Body of pancreas (tissue), 4 donors: ENCODE results near the gene PXMP4. TPM values are rescaled to one million over a fixed set of nuclear protein-coding genes. Genes with fewer than 3 reads are reported as not detected.
A peak's percentile ranks its signal among the peaks of the same experiment; 100 is the strongest.

Experiments
- ATAC-seq: fragments of 150-250 bp; one replicate; pipeline ENCODE4 v1.9.1; 2016
- DNase-seq, 4 donors: peaks; one replicate each; pipeline ENCODE4 v3.0.0-alpha.2; 2019
- H3K27ac ChIP-seq, 4 donors: fragments of 200-600 bp; sonication (generic); 1 replicate in 3 of 4; 2 replicates in 1 of 4; pipeline versions ENCODE4 v1.5.1 to v1.6.1; 2016 to 2019; ENCODE audit warnings: mild to moderate bottlenecking in 1 of 4, mixed read lengths in 1 of 4, moderate library complexity in 1 of 4
- H3K27me3 ChIP-seq, 2 donors: fragments of 200-600 bp; sonication (generic); one replicate each; pipeline ENCODE4 v1.6.0; 2016; ENCODE audit warnings: mild to moderate bottlenecking in 1 of 2
- H3K36me3 ChIP-seq, 2 donors: fragments of 200-600 bp; sonication (generic); replicated peaks in 1 of 2; 2 replicates each; pipeline ENCODE4 v1.5.1; 2016; ENCODE audit warnings: low read depth in 2 of 2; ENCODE audit not compliant: insufficient read depth in 1 of 2
- H3K4me1 ChIP-seq: fragments of 200-600 bp; sonication (generic); one replicate; pipeline ENCODE4 v1.6.0; 2016
- H3K4me3 ChIP-seq, 2 donors: fragments of 200-600 bp; sonication (generic); 1 replicate in 1 of 2; 2 replicates in 1 of 2; pipeline ENCODE4 v1.5.1; 2016 to 2019
- H3K9me3 ChIP-seq, 3 donors: fragments of 200-600 bp; sonication (generic); 1 replicate in 2 of 3; 2 replicates in 1 of 3; pipeline ENCODE4 v1.5.1; 2016
- POLR2A ChIP-seq, 3 donors: fragments of 450-650 bp; IDR thresholded peaks; one replicate each; pipeline ENCODE4 v1.6.1; 2016; ENCODE audit warnings: antibody characterized with exemption in 3 of 3, mild to moderate bottlenecking in 2 of 3
- WGBS, 2 donors: methylation state at CpG; one replicate each; pipeline ENCODE4 v1.1.5; 2017; 5-methylcytosine and 5-hydroxymethylcytosine counted together
- intact Hi-C: fragments of 100-400 bp; cut with DNase I; formaldehyde crosslinking; loops from one replicate; pipeline ENCODE4 v1.15.1; 2023
- total RNA-seq, 2 donors: library from RNA; depleted of rRNA; stranded (reverse); fragments of >200 nt; gene quantifications; one replicate each; pipeline ENCODE4 v1.1.0, GENCODE V29; 2016
- TF ChIP-seq, protein P1 (sequence below), 7 experiments: fragments of 450-650 bp in 4 of 7; fragments of 200-600 bp in 3 of 7; sonication (generic) in 3 of 7; IDR thresholded peaks; one replicate each; pipeline ENCODE4 v1.5.1; 2016 to 2019; ENCODE audit warnings: antibody characterized with exemption in 7 of 7

PXMP4 gene
- total RNA-seq, 2 donors from 2014 or later, result 3.3 to 5.2 TPM

GRCh38 chr20:33688938-33689424, 31.1 kb downstream of the PXMP4 start:
- intact Hi-C loops, result no loop called here
- Histone ChIP-seq H3K4me3 (no peak overlapping the region), H3K36me3 (no peaks in the 10 kb centered on the region), H3K4me1 (peaks cover 27% of the 10 kb centered on the region), H3K9me3 (no peaks in the 10 kb centered on the region), H3K27ac (peak overlapping the region in 3 of 4 donors; percentile 30 to 51 (median 35)), H3K27me3 (no peaks in the 10 kb centered on the region)
- DNase-seq (peak in 1 of 4 donors; percentile 39), ATAC-seq (no peak)
- TF ChIP-seq, protein P1, sequence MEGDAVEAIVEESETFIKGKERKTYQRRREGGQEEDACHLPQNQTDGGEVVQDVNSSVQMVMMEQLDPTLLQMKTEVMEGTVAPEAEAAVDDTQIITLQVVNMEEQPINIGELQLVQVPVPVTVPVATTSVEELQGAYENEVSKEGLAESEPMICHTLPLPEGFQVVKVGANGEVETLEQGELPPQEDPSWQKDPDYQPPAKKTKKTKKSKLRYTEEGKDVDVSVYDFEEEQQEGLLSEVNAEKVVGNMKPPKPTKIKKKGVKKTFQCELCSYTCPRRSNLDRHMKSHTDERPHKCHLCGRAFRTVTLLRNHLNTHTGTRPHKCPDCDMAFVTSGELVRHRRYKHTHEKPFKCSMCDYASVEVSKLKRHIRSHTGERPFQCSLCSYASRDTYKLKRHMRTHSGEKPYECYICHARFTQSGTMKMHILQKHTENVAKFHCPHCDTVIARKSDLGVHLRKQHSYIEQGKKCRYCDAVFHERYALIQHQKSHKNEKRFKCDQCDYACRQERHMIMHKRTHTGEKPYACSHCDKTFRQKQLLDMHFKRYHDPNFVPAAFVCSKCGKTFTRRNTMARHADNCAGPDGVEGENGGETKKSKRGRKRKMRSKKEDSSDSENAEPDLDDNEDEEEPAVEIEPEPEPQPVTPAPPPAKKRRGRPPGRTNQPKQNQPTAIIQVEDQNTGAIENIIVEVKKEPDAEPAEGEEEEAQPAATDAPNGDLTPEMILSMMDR (IDR thresholded peaks at IDR 0.05), result no peak
- no peak for TF ChIP-seq POLR2A (IDR thresholded peaks at IDR 0.05)
- WGBS, 2 donors, result 31 to 55% methylated on average over 3 of the region's 3 CpGs

GRCh38 chr20:33687993-33688937, 31.8 kb downstream of the PXMP4 start:
- peak overlapping the region in 3 of 4 donors; percentile 30 to 51 (median 35) for H3K27ac ChIP-seq
- 77% methylated on average over 3 of the region's 3 CpGs for WGBS, 2 donors

GRCh38 chr20:33687370-33687915, 32.7 kb downstream of the PXMP4 start:
- Histone ChIP-seq H3K4me1 (peaks cover 27% of the 10 kb centered on the region), H3K9me3 (no peaks in the 10 kb centered on the region), H3K4me3 (no peak overlapping the region), H3K36me3 (no peaks in the 10 kb centered on the region), H3K27me3 (no peaks in the 10 kb centered on the region), H3K27ac (no peak overlapping the region)
- intact Hi-C loops, result no loop called here
- TF ChIP-seq POLR2A (IDR thresholded peaks at IDR 0.05), result no peak
- TF ChIP-seq, protein P1 (IDR thresholded peaks at IDR 0.05), result no peak
- ATAC-seq, result no peak
- WGBS, 2 donors, result 71 to 78% methylated on average over 8 of the region's 8 CpGs
- no peak for DNase-seq

More at GRCh38 chr20:33687993-33688937, 31.8 kb downstream of the PXMP4 start:
- no peak for TF ChIP-seq POLR2A (IDR thresholded peaks at IDR 0.05)
- TF ChIP-seq, protein P1 (IDR thresholded peaks at IDR 0.05), result no peak
- H3K36me3 ChIP-seq, result no peaks in the 10 kb centered on the region
- H3K4me3 ChIP-seq, result no peak overlapping the region
- ATAC-seq (no peak), DNase-seq (no peak)
- intact Hi-C loops, result no loop called here
- no peaks in the 10 kb centered on the region for H3K27me3 ChIP-seq
- H3K4me1 ChIP-seq, result peaks cover 27% of the 10 kb centered on the region
- H3K9me3 ChIP-seq, result no peaks in the 10 kb centered on the region

DNA sequence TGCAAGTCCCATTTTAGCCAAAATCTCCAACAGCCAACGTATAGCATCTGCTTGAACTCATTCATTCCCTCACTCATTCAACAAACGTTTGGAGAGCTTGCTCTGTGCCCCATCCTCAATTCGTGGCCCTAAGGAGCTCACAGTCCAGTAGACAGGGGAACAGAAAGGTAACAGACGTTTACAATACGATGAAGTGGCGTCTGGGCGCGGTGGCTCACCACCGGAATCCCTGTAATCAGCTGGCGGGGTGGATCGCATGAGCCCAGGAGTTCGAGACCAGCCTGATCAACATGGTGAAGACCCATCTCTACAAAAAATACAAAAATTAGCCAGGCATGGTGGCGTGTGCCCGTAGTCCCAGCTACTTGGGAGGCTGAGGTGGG, 33.1 kb downstream of the PXMP4 start:
- intact Hi-C loops, result no loop called here
- no peaks in the 10 kb centered on the region for H3K27me3 ChIP-seq
- no peak for TF ChIP-seq POLR2A (IDR thresholded peaks at IDR 0.05)
- TF ChIP-seq, protein P1 (IDR thresholded peaks at IDR 0.05), result no peak
- peak overlapping the region in 3 of 4 donors; percentile 6 to 22 (median 10) for H3K27ac ChIP-seq
- no peaks in the 10 kb centered on the region for H3K9me3 ChIP-seq
- no peak for ATAC-seq
- peaks cover 27% of the 10 kb centered on the region for H3K4me1 ChIP-seq
- no peaks in the 10 kb centered on the region for H3K36me3 ChIP-seq
- WGBS, 2 donors, result 76 to 81% methylated on average over 14 of the region's 14 CpGs
- DNase-seq, result no peak
- H3K4me3 ChIP-seq, result no peak overlapping the region
